T-helper 1 cell treated with Interleukin-12 subunit alpha and Interleukin-12 subunit beta and Interleukin-4 antibody, amounts not matched to agents 30 μg/mL and 1 μg/mL, for 36 hours (primary cell): ENCODE measurements around the gene MRPL10.

Experiments used
- H3K27ac Mint-ChIP-seq: one replicate; pipeline ENCODE4 v1.8.0; 2021; ENCODE audit warnings: mild to moderate bottlenecking, mixed read lengths
- H3K27me3 Mint-ChIP-seq: one replicate; pipeline ENCODE4 v1.8.0; 2021; ENCODE audit warnings: low read depth, mixed read lengths
- H3K36me3 Mint-ChIP-seq: one replicate; pipeline ENCODE4 v1.8.0; 2021; ENCODE audit warnings: low read depth, mixed read lengths
- H3K4me1 Mint-ChIP-seq: one replicate; pipeline ENCODE4 v1.8.0; 2021; ENCODE audit warnings: low read depth, mixed read lengths
- H3K4me3 Mint-ChIP-seq: one replicate; pipeline ENCODE4 v1.8.0; 2021; ENCODE audit warnings: mild to moderate bottlenecking, moderate library complexity, mixed read lengths
- H3K9me3 Mint-ChIP-seq: one replicate; pipeline ENCODE4 v1.8.0; 2021; ENCODE audit warnings: mixed read lengths

MRPL10 gene

GRCh38 chr17:47869114-47869513 is 37.8 kb upstream of the MRPL10 start:
- no peak overlapping the region for H3K4me3 Mint-ChIP-seq
- no peaks in the 10 kb centered on the region for H3K36me3 Mint-ChIP-seq

GRCh38 chr17:47867813-47868533 is 36.6 kb upstream of the MRPL10 start:
- H3K36me3 Mint-ChIP-seq = no peaks in the 10 kb centered on the region
- H3K4me3 Mint-ChIP-seq = no peak overlapping the region
- H3K9me3 Mint-ChIP-seq = no peaks in the 10 kb centered on the region
- no peak overlapping the region for H3K27ac Mint-ChIP-seq
- H3K27me3 Mint-ChIP-seq = peaks cover 40% of the 10 kb centered on the region
- peaks cover 11% of the 10 kb centered on the region for H3K4me1 Mint-ChIP-seq

More at GRCh38 chr17:47869114-47869513, 37.8 kb upstream of the MRPL10 start:
- no peak overlapping the region for H3K27ac Mint-ChIP-seq
- no peaks in the 10 kb centered on the region for H3K9me3 Mint-ChIP-seq
- peaks cover 11% of the 10 kb centered on the region for H3K4me1 Mint-ChIP-seq
- peaks cover 51% of the 10 kb centered on the region for H3K27me3 Mint-ChIP-seq

DNA sequence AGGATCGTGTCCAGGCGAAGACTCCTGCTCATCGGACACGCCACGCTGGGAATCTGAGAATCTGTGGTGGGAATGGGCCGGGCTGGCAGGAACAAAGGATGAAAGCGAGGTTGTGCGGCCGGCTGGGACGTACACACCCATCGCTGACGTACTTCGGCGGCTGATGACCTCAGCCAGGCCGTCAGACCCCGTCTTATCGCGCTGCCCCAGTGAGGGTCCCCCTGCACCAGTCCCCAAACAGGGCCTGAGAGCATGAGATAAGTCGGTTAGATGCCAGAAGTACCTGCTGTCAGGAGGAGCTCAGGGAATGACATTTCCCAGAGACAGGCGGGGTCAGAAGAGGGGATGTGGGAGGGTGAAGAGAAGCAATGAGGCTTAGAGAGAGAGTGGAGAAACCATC is 35.6 kb upstream of the MRPL10 start:
- H3K27ac Mint-ChIP-seq = no peak overlapping the region
- H3K9me3 Mint-ChIP-seq = no peaks in the 10 kb centered on the region
- peaks cover 33% of the 10 kb centered on the region for H3K27me3 Mint-ChIP-seq
- H3K36me3 Mint-ChIP-seq = no peaks in the 10 kb centered on the region
- peaks cover 11% of the 10 kb centered on the region for H3K4me1 Mint-ChIP-seq
- H3K4me3 Mint-ChIP-seq = no peak overlapping the region

GRCh38 chr17:47864791-47865216 is 33.5 kb upstream of the MRPL10 start:
- peaks cover 11% of the 10 kb centered on the region for H3K4me1 Mint-ChIP-seq
- H3K36me3 Mint-ChIP-seq = no peaks in the 10 kb centered on the region
- peak overlapping the region; percentile 11 for H3K27ac Mint-ChIP-seq
- no peak overlapping the region for H3K4me3 Mint-ChIP-seq
- no peaks in the 10 kb centered on the region for H3K9me3 Mint-ChIP-seq
- H3K27me3 Mint-ChIP-seq = peaks cover 19% of the 10 kb centered on the region

DNA sequence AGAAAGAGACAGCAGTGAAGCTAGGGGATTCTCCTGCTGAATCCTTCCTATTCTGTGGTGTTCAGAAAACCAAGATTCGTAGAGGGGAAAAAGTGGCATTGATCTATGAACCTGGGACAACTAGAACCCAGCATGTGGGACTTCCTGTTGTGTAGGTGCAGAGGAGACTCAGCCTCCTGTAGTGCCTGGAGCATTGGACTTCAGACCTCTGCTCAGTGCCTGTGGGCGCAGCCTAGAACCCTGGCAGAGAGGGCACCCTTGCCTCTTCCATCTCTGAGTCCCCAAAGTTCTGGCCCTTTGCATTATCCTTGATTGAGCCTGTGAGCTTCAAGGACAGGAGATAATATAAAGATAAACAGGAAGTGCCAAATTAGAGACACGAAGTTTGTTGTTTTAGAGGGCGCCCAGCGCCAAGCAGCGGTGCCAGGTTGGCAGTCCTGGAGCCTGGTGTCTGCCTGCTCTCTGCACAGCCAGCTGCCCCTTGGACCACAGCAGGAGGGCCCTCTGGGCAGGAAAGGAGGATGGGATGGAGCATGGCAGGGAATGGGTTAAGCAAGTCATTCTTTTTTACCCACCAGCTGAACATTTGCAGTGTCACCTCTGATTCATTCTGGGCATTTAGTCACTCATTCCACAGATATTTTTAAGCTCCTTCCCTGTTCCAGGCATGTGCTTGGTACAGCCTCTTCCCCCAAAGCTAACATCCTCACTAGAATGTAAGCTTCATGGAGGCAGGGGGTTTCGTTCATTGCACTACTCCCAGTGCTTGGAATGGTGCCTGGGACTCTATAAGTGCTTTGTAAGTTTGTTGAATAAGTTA is 31.5 kb upstream of the MRPL10 start:
- no peak overlapping the region for H3K4me3 Mint-ChIP-seq
- H3K9me3 Mint-ChIP-seq = no peaks in the 10 kb centered on the region
- no peak overlapping the region for H3K27ac Mint-ChIP-seq
- no peaks in the 10 kb centered on the region for H3K36me3 Mint-ChIP-seq
- peaks cover 11% of the 10 kb centered on the region for H3K4me1 Mint-ChIP-seq
- peaks cover 25% of the 10 kb centered on the region for H3K27me3 Mint-ChIP-seq

DNA sequence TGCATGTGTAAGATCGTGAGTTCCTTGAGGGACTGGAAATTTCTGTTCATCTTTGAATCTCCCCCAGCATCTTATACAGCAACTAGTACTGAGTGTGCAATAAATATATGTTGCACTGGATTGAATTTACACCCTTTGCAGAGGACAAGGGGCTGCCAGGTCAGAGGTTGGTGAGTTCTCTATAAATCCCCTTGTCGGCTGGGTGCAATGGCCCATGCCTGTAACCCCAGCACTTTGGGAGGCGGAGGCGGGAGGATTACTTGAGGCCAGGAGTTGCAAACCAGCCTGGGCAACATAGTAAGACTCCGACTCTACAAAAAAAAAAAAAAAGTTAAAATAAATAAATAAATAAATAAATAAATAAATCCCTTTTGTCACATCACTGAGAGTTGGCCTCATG is 29.0 kb upstream of the MRPL10 start:
- Mint-ChIP-seq H3K4me1 (peaks cover 7% of the 10 kb centered on the region), H3K36me3 (no peaks in the 10 kb centered on the region), H3K4me3 (no peak overlapping the region)

DNA sequence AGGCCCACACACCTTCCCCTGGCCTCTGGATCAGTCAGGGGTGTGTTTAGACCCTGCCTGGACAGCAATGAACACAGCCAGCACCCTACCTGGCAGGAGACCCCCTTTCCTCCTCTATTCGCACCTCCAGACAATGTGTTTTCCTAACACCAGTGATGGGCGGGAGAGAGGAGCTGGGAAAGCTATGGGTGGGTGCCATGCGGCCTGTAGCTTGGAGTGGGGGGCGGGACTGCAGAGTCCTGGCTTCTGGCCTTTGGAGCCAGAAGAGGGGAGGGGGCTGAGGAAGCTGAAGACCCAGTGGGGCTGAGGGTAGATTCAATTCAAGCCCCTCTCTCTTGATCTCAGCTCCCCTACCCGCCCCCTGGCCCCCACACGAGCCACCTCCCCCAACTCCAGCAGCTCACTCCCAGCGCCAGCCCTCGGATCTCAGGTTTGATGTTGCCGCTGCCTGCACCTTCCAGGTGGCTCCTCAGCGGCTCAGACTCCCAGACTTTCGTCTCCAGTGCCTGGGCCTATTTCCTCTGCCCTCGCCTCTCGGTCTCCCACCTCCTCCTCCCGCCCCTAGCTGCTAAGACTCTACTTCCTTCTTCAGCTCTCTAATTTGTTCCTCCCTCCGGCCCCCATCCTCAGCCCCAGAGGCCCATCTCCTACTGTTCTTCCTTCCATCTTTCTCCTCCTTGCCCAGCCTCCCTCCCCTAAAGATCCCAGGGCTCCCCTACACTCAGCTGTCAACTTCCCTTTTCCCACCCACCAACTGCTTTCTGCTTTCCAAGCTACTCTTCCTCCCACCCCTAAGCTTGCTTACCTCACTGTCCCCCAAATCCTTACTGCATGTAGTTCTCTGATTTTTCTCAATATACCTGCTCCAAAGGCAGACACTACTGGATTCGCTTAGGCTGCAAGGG is 26.5 kb upstream of the MRPL10 start:
- Mint-ChIP-seq H3K9me3 (no peaks in the 10 kb centered on the region), H3K36me3 (no peaks in the 10 kb centered on the region), H3K4me1 (peaks cover 12% of the 10 kb centered on the region), H3K4me3 (no peak overlapping the region), H3K27ac (no peak overlapping the region), H3K27me3 (peaks cover 65% of the 10 kb centered on the region)

More for the DNA sequence above, 29.0 kb upstream of the MRPL10 start:
- H3K9me3 Mint-ChIP-seq = no peaks in the 10 kb centered on the region
- H3K27me3 Mint-ChIP-seq = peaks cover 44% of the 10 kb centered on the region
- H3K27ac Mint-ChIP-seq = no peak overlapping the region

DNA sequence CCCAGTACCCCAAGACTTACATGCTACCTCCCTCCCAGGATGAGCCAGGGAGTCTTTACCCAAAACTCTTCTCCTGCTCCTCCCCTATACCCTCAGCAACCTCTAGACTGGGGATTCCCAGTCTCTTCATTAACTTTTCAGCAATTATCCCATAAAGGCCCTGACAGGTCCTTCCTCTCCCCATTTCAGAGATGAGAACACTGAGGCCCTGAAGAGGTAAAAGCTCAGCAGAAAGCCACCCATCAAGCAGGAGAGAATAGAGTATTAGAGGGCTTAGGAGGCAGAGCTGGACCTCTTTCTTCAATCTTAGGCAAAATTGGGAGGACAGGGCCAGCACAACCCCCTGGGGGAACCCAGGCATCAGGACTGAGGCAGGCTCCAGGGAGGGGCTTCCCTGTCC is 25.5 kb upstream of the MRPL10 start:
- no peaks in the 10 kb centered on the region for H3K36me3 Mint-ChIP-seq
- H3K4me3 Mint-ChIP-seq = no peak overlapping the region
- no peak overlapping the region for H3K27ac Mint-ChIP-seq
- H3K4me1 Mint-ChIP-seq = peaks cover 20% of the 10 kb centered on the region
- no peaks in the 10 kb centered on the region for H3K9me3 Mint-ChIP-seq
- peaks cover 74% of the 10 kb centered on the region for H3K27me3 Mint-ChIP-seq

DNA sequence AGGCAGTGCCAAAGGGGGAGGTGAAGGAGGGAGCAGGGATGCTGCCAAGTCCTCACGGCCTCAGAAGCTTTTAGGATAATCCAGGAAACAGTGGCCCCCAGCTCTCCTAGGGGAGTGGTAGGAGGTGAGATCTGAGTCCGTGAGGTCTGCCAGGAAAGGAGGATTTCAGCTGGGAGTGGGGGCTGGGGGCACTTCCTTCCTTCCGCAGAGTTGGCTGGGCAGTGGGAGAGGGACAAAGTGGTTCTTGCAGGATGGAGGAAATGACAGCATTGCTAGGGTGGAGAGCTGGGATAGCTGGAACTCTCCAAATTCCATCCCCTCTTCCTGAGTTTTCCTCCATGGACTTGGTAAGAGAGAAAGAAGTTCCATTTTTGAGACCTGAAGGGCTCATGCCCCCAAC is 24.4 kb upstream of the MRPL10 start:
- Mint-ChIP-seq H3K9me3 (no peaks in the 10 kb centered on the region), H3K27me3 (peaks cover 78% of the 10 kb centered on the region), H3K4me1 (peaks cover 21% of the 10 kb centered on the region), H3K27ac (no peak overlapping the region), H3K36me3 (no peaks in the 10 kb centered on the region), H3K4me3 (no peak overlapping the region)

DNA sequence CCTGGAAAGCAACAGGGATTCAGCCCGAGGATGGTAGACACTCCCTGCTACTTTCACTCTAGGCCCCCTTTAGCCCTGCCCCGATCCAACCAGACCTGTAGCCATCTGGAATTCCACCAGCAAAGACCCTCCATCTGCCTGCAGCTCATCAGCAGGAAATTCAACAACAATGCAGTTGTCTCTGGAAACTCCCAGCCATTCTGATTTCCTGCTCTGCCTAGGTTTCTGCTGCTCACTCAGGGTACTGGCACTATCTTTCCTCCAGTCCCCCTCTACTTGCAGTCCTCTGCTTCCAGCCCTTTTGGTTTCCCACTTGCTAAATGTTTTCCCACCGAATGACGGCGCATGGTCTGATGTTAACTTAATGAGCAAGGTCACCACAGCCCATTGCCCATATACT is 22.3 kb upstream of the MRPL10 start:
- Mint-ChIP-seq H3K9me3 (no peaks in the 10 kb centered on the region), H3K4me3 (no peak overlapping the region), H3K27ac (no peak overlapping the region), H3K27me3 (peaks cover 86% of the 10 kb centered on the region), H3K36me3 (no peaks in the 10 kb centered on the region), H3K4me1 (peaks cover 25% of the 10 kb centered on the region)

- H3K4me1 Mint-ChIP-seq = peaks cover 25% of the 10 kb centered on the region
- no peaks in the 10 kb centered on the region for H3K9me3 Mint-ChIP-seq
- no peaks in the 10 kb centered on the region for H3K36me3 Mint-ChIP-seq
- H3K4me3 Mint-ChIP-seq = peak overlapping the region; percentile 50
- no peak overlapping the region for H3K27ac Mint-ChIP-seq
- H3K27me3 Mint-ChIP-seq = peaks cover 84% of the 10 kb centered on the region
Observed at GRCh38 chr17:47852113-47852949, 21.0 kb upstream of the MRPL10 start.

DNA sequence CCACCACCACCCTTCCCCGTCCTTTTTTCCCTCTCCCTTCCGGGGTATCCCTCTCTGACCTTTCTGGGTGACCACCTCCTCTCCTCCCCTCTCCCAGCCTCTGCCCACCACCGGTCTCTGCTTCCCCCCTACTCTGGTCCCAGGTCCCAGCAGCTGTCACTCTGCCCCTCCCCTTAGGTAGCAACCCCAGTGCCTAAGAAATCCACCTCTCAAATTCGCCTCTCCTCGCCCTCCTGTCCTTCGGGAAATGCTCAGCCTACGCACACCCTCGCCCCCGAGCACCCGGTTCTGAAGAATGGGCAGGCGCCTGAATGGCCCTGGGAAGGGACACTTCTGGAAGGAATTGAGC is 20.4 kb upstream of the MRPL10 start:
- H3K27me3 Mint-ChIP-seq = peaks cover 86% of the 10 kb centered on the region
- H3K27ac Mint-ChIP-seq = no peak overlapping the region

DNA sequence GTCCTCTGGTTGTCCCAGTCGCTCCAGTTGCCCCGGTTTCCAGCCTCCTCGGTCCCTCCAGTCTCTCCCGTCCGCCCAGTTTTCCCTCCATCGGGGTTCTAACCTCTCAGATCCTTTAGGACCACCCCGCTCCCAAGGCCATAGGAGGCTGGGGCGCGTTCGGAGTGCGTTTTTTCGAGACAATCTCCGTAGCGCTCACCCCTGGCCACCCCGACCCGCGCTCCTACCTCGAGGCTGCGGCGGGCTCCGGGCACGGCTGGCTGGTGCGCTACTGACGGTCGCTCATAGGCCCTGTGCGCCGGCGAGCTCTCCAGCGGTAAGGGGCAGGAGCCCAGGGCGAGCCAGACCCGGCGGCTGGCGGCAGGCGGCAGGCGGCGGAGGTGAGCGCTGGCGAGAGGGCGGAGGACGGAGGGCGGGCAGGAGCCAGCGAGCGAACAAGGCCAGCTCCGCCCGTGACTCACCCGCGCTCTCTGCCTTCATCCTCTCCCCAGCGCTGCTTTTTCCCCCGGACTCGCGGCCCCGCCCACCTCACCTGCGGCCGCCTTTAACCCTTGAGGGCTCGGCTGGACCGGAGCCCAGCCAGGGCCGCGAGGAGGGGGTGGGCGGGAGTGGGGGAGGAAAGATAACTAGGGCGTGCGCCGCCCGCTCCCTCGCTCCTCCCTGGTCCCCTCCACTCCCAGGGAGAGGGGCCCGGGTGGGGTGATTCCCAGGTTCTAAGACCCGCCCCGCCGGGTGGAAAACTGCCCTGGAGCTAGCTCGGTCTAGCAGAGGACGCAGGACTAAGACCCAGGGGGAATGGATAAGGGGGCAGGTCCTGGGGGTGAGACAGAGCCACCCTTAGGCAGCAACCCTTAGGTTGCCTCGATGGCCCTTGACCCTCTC is 19.6 kb upstream of the MRPL10 start, which contains the start of gene SP6:
TSS of gene SP6 (minus strand) at position 472 of the 882 bp plus-strand sequence. CDS start 2,734 bp downstream, outside the sequence.
- peaks cover 25% of the 10 kb centered on the region for H3K4me1 Mint-ChIP-seq
- H3K27me3 Mint-ChIP-seq = peaks cover 86% of the 10 kb centered on the region
- H3K36me3 Mint-ChIP-seq = no peaks in the 10 kb centered on the region
- H3K9me3 Mint-ChIP-seq = no peaks in the 10 kb centered on the region
- peak within 1 kb of the TSS; percentile 50 for H3K4me3 Mint-ChIP-seq
- no peak within 1 kb of the TSS for H3K27ac Mint-ChIP-seq

More for the DNA sequence above, 20.4 kb upstream of the MRPL10 start:
- Mint-ChIP-seq H3K36me3 (no peaks in the 10 kb centered on the region), H3K4me1 (peaks cover 25% of the 10 kb centered on the region), H3K9me3 (no peaks in the 10 kb centered on the region), H3K4me3 (peak overlapping the region; percentile 50)
